GM23338 (cell line): ENCODE results near the gene CCDC9B. TPM values are rescaled to one million over a fixed set of nuclear protein-coding genes. Genes with fewer than 3 reads are reported as not detected.

Experiments
- ATAC-seq: fragments of 200-7000 bp; cut with Tn5 transposase; 3 replicates; pipeline ENCODE4 v1.9.1; 2020
- DNase-seq: peaks from one replicate; pipeline ENCODE4 v3.0.0-alpha.2; 2015; ENCODE audit warnings: low spot score
- H2AFZ ChIP-seq: fragments of 200-600 bp; sonication (generic); 2 replicates; pipeline ENCODE4 v1.8.0; 2016; ENCODE audit warnings: antibody characterized with exemption, mild to moderate bottlenecking, moderate library complexity
- H3F3A ChIP-seq: fragments of 200-600 bp; sonication (generic); replicated peaks from 2 replicates; pipeline ENCODE4 v1.8.0; 2017; ENCODE audit warnings: antibody characterized with exemption, mixed run types, low read depth
- H3K27ac ChIP-seq: fragments of 200-600 bp; sonication (generic); 2 replicates; pipeline ENCODE4 v1.6.1; 2016; ENCODE audit warnings: low read depth
- H3K27me3 ChIP-seq: fragments of 200-600 bp; sonication (generic); 2 replicates; pipeline ENCODE4 v1.8.0; 2016; ENCODE audit warnings: mild to moderate bottlenecking, mixed run types, moderate library complexity; ENCODE audit not compliant: insufficient read depth
- H3K36me3 ChIP-seq: fragments of 200-600 bp; sonication (generic); 2 replicates; pipeline ENCODE4 v1.8.0; 2016; ENCODE audit warnings: mild to moderate bottlenecking; ENCODE audit not compliant: insufficient read depth
- H3K4me1 ChIP-seq: fragments of 200-600 bp; sonication (generic); 2 replicates; pipeline ENCODE4 v1.8.0; 2016; ENCODE audit warnings: mild to moderate bottlenecking, moderate library complexity; ENCODE audit not compliant: insufficient read depth
- H3K4me2 ChIP-seq: fragments of 200-600 bp; sonication (generic); 2 replicates; pipeline ENCODE4 v1.7.1; 2017; ENCODE audit warnings: mixed run types
- H3K4me3 ChIP-seq: fragments of 200-600 bp; sonication (generic); 2 replicates; pipeline ENCODE4 v1.6.1; 2016; ENCODE audit warnings: mixed run types
- H3K79me2 ChIP-seq: fragments of 200-600 bp; sonication (generic); replicated peaks from 2 replicates; pipeline ENCODE4 v1.8.0; 2017; ENCODE audit warnings: mild to moderate bottlenecking; ENCODE audit not compliant: insufficient read depth
- H3K9me2 ChIP-seq: fragments of 200-600 bp; sonication (generic); 2 replicates; pipeline ENCODE4 v1.8.0; 2017; ENCODE audit not compliant: insufficient read depth
- H4K20me1 ChIP-seq: fragments of 200-600 bp; sonication (generic); replicated peaks from 2 replicates; pipeline ENCODE4 v1.8.0; 2017; ENCODE audit warnings: mild to moderate bottlenecking; ENCODE audit not compliant: insufficient read depth
- H3K27ac Mint-ChIP-seq: 2 replicates; pipeline ENCODE4 v1.8.0; 2020; ENCODE audit warnings: inconsistent platforms, mild to moderate bottlenecking, moderate library complexity, mixed read lengths
- H3K27me3 Mint-ChIP-seq: 3 replicates; pipeline ENCODE4 v1.8.0; 2022; ENCODE audit warnings: low read depth, mild to moderate bottlenecking, moderate library complexity, mixed read lengths, inconsistent platforms; ENCODE audit not compliant: insufficient read depth, poor library complexity
- H3K36me3 Mint-ChIP-seq: 3 replicates; pipeline ENCODE4 v1.8.0; 2021; ENCODE audit warnings: low read depth, mild to moderate bottlenecking, inconsistent platforms, moderate library complexity, mixed read lengths
- H3K4me1 Mint-ChIP-seq: 3 replicates; pipeline ENCODE4 v1.8.0; 2020; ENCODE audit warnings: mild to moderate bottlenecking, inconsistent platforms, mixed read lengths
- H3K4me3 Mint-ChIP-seq: 3 replicates; pipeline ENCODE4 v1.8.0; 2021; ENCODE audit warnings: moderate library complexity, mild to moderate bottlenecking, inconsistent platforms, mixed read lengths
- H3K9me3 Mint-ChIP-seq: 3 replicates; pipeline ENCODE4 v1.8.0; 2020; ENCODE audit warnings: moderate library complexity, mild to moderate bottlenecking, inconsistent platforms, mixed read lengths
- CREB1 ChIP-seq: fragments of 250-450 bp; sonication (Bioruptor Pico); IDR thresholded peaks from 2 replicates; pipeline ENCODE4 v1.5.0; 2020; ENCODE audit warnings: low read depth, mild to moderate bottlenecking, moderate library complexity
- EZH2 ChIP-seq: fragments of 200-600 bp; sonication (generic); IDR thresholded peaks from one replicate; pipeline ENCODE4 v1.8.0; 2017; ENCODE audit warnings: antibody characterized with exemption, mild to moderate bottlenecking, low read depth; ENCODE audit not compliant: unreplicated experiment
- EZH2phosphoT487 ChIP-seq: fragments of 200-600 bp; sonication (generic); IDR thresholded peaks from one replicate; pipeline ENCODE4 v1.8.1; 2018; ENCODE audit warnings: antibody characterized with exemption; ENCODE audit not compliant: unreplicated experiment
- JUNB ChIP-seq: IDR thresholded peaks from one replicate; pipeline ENCODE4 v1.6.1; 2016; ENCODE audit warnings: antibody characterized with exemption; ENCODE audit not compliant: unreplicated experiment
- NANOG ChIP-seq: IDR thresholded peaks from 2 replicates; pipeline ENCODE4 v1.6.1; 2016; ENCODE audit warnings: antibody characterized with exemption, borderline replicate concordance
- POLR2AphosphoS5 ChIP-seq: IDR thresholded peaks from 2 replicates; pipeline ENCODE4 v1.6.1; 2016; ENCODE audit warnings: antibody characterized with exemption, low read depth
- REST ChIP-seq: IDR thresholded peaks from one replicate; pipeline ENCODE4 v1.6.1; 2018; ENCODE audit warnings: antibody characterized with exemption; ENCODE audit not compliant: unreplicated experiment
- STAT1 ChIP-seq: IDR thresholded peaks from one replicate; pipeline ENCODE4 v1.6.1; 2016; ENCODE audit warnings: antibody characterized with exemption; ENCODE audit not compliant: unreplicated experiment
- ZNF114 ChIP-seq: fragments of 250-450 bp; sonication (Bioruptor Pico); IDR thresholded peaks from 2 replicates; pipeline ENCODE4 v1.5.0; 2020; ENCODE audit warnings: mild to moderate bottlenecking, moderate library complexity
- ZNF331 ChIP-seq: fragments of 250-450 bp; sonication (Bioruptor Pico); IDR thresholded peaks from 2 replicates; pipeline ENCODE4 v1.5.0; 2020; ENCODE audit warnings: low read depth, mild to moderate bottlenecking, moderate library complexity
- polyA plus RNA-seq: library from polyadenylated mRNA; unstranded; fragments of >200 nt; fragmentation: Nextera tagmentation; extraction: Ambion mirVana; gene quantifications from 2 replicates; pipeline ENCODE4 v1.2.1, GENCODE V29; 2016
- total RNA-seq: library from RNA; depleted of rRNA; stranded (reverse); fragments of >200 nt; shearing (Covaris generic); gene quantifications from 2 replicates; pipeline ENCODE4 v1.2.3, GENCODE V29; 2014
- TF ChIP-seq, protein P1 (sequence below): IDR thresholded peaks from 2 replicates; pipeline ENCODE4 v1.6.1; 2016; ENCODE audit warnings: antibody characterized with exemption

Gene CCDC9B
- total and polyA plus RNA-seq, 2 experiments from 2014 or later = 0.18 to 0.97 TPM

- Histone ChIP-seq H2AFZ (no peak overlapping the region), H4K20me1 (no peaks in the 10 kb centered on the region), H3K4me1 (peaks cover 33% of the 10 kb centered on the region), H3K27me3 (no peaks in the 10 kb centered on the region), H3K4me3 (no peak overlapping the region), H3K79me2 (no peaks in the 10 kb centered on the region), H3K4me2 (no peak overlapping the region), H3K9me2 (no peaks in the 10 kb centered on the region), H3K36me3 (no peaks in the 10 kb centered on the region), H3F3A (0 out of 2 replicates have a peak, but pooled peaks cover 5% of the 10 kb centered on the region), H3K27ac (no peak overlapping the region)
- Mint-ChIP-seq H3K4me3 (no peak overlapping the region), H3K9me3 (peaks cover 5% of the 10 kb centered on the region; the same call in 2 of the 3 replicates), H3K27ac (no peak overlapping the region), H3K36me3 (peaks cover 4% of the 10 kb centered on the region), H3K4me1 (peaks cover 43% of the 10 kb centered on the region), H3K27me3 (peaks cover 31% of the 10 kb centered on the region)
- ATAC-seq = no peak
- DNase-seq = no peak
- TF ChIP-seq ZNF114 (no peak), NANOG (no peak), STAT1 (no peak)
- TF ChIP-seq, protein P1, sequence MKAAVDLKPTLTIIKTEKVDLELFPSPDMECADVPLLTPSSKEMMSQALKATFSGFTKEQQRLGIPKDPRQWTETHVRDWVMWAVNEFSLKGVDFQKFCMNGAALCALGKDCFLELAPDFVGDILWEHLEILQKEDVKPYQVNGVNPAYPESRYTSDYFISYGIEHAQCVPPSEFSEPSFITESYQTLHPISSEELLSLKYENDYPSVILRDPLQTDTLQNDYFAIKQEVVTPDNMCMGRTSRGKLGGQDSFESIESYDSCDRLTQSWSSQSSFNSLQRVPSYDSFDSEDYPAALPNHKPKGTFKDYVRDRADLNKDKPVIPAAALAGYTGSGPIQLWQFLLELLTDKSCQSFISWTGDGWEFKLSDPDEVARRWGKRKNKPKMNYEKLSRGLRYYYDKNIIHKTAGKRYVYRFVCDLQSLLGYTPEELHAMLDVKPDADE = no peak
Observed at GRCh38 chr15:40305281-40305680, 35.5 kb downstream of the CCDC9B start.

DNA sequence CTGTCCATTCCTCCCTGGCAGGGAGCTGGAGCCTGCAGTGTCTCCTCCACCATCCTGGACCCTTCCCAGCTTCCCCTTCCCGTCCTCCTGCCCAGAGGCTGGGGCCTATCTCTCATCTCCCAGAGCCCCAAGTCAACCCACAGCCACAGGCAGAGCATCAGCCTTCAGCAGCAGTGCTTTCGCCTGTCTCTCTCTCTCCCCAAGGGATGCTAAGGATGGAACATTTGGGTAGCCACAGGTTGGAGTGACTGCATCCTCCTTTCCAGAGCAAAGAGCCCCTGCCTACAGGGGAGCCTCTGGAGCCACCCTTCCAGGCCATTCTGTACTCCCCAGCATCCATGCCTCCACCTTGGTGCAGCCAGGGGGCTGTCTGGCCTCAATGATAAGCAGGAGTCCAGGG is 37.2 kb downstream of the CCDC9B start:
- Mint-ChIP-seq H3K4me1 (peaks cover 29% of the 10 kb centered on the region), H3K4me3 (no peak overlapping the region), H3K36me3 (peaks cover 12% of the 10 kb centered on the region), H3K27me3 (peaks cover 35% of the 10 kb centered on the region), H3K27ac (no peak overlapping the region), H3K9me3 (peaks cover 15% of the 10 kb centered on the region)
- Histone ChIP-seq H3K4me3 (no peak overlapping the region), H3K27me3 (no peaks in the 10 kb centered on the region), H3F3A (no peaks in the 10 kb centered on the region), H3K9me2 (no peaks in the 10 kb centered on the region), H3K79me2 (no peaks in the 10 kb centered on the region), H3K4me2 (no peak overlapping the region), H4K20me1 (no peaks in the 10 kb centered on the region), H3K4me1 (peaks cover 21% of the 10 kb centered on the region), H3K27ac (no peak overlapping the region), H3K36me3 (no peaks in the 10 kb centered on the region), H2AFZ (no peak overlapping the region)
- DNase-seq (no peak), ATAC-seq (no peak)
- TF ChIP-seq, protein P1 = no peak
- TF ChIP-seq EZH2phosphoT487 (no peak), ZNF331 (CRISPR knock-in tag) (no peak), NANOG (no peak), JUNB (no peak), POLR2AphosphoS5 (no peak), REST (no peak), CREB1 (CRISPR knock-in tag) (no peak), ZNF114 (no peak), EZH2 (no peak), STAT1 (no peak)
